Stimulated activated CD4-positive, alpha-beta T cell treated with anti-CD3 and anti-CD28 coated beads, Interleukin-4, amount 100 ng/mL, for 48 hours (primary cell): Measurements from ENCODE around the gene FOXK1.

Experiments
- DNase-seq, 2 donors: peaks; one replicate each; pipeline ENCODE4 v3.0.0-alpha.2; 2020; ENCODE audit warnings: low read depth in 2 of 2

The FOXK1 gene

DNA sequence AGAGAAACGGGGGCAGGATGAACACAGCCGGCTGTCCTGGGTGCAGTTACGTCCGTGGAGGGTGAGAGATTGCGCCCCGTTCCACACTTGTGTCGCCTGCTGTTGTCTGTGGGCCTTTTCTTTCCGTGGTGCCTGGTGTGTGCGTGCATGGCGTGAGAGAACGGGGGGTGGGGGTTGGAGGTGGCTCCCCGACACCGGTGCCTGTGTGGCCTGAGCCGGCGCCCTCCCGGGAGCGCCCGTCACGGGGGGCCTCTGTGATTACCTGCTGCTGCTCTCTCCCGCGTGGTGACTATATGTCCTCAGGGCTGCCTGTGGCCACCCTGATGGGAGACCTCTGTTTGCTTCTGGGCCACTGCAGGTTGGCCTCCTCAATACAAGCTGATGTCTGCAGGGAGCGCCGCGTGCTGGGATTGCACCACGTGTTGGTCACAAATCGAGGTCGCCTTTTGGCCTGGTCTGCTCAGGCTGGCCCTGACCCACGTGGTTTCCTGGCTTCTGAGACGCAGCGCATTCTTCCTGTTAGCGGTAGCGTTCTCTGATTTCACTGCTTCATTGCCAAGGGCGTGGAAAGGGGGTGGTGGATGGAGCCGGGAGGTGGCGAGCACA is 82.4 kb downstream of the FOXK1 start:
- DNase-seq: no peak

DNA sequence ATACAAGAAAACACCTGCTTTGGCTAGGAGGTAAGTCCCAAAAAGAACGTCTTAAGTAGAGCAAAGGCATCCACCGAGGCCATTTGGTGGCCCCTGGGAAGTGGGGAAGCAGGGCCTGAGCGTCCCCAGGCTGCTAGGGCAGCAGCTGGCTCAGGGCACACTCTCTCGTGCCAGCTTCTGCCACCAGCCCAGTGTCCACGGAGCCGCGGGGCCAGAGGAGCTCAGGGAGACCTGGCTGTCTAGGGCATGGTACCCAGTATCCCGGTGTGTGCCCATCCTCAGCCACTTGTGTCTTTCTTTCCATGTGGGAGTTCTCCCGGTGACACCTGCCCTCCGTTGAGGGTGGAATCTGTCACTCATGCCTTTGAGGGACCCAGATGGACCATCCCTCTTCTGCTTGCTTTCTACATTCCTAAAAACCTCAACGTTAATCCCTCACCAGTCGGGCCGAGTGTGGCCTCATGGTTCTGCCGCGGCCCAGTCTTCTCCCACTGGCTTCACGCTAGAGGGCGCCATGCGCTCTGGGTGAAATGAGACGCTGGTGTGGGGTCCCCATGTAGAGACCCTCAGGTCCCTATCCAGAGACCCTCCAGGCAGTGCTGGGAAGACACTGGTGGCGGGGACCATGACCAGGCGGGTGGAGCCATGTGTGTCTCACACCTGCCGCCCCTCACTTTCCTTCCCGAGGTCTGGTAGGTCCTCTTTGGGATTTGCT is 83.8 kb downstream of the FOXK1 start:
- no peak for DNase-seq

DNA sequence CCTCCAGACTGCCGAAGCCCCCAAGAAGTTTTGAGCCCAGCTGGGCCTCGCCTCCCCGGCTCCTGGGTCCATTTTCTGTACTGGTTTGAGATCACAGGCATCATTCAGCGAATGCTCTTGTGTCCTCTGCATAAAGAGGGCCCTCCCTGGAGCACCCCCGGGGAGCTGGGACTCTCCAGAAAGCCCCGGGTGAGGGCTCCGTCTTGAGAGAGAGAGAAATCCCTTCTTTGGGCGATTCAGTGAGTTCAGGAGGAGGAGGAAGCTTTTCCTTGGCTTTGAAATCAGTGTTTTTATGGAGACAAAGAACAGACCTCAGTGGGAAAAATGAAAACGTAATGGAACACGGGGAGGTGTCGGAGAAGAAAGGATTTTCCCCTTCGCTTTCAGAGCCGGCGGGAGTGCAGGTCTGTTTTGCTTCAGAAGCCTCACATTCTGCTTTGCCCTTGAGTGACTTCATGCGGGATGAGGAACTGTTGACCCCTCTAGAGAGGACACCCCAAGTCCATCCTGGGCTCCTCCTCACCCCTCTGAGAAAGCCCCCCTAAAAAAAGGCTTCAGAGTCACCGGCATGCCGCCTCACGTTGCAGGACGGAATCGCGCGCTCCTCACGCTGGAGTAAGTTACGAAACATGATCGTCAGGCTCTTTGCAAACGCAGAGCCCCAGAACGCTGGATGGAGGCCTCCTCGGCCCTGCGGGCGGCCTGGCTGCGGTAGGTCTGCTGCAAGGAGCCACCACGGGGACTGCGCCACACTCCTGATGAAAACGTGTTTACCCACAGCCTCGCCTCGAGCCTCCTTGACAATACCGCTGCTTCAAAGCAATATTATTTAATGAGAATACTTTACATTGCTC is 84.8 kb downstream of the FOXK1 start:
- no peak for DNase-seq

DNA sequence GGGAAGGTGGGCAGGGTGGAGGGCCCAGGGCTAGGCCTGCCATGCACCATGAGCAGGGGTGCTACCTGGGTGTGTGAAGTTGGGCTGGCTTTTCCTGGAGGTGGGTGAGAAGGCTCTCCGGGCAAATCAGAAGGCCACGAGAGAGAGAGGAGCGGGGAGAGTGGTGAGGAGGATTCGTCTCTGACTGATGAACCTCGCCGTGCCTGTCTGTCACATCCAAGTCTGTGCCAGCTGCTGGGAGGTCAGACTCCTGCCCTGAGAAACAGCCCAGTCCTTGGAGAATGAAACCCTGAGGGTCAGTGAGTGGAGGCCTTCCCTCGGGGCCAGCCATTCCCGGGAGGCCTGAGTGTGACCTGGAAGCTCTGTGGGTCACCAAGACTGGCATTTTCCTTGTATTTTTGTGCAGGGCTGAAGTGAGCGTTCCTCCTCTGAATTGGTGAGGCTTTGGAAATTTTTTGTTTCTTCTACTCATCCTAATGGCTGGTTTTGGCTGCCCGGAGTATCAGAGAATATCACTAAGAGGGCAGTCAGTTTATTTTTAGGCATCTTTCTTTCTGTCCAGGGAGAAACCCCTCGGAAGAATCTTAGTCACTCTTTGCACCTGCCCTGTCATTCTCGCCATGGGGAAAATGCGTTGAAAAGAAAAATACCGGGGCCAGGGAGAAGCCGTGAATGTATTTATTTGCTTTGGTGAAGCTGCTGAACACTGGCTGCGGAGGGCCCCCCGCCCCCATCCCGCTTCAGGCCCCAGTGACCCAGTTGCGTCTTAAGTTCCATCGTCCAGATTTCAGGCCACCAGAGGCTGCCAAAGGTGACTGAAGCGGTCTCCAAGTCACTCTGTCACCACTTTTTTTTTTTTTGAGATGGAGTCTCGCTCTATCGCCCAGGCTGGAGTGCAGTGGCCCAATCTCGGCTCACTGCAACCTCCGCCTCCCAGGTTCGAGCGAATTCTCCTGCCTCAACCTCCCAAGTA is 86.8 kb downstream of the FOXK1 start:
- no peak for DNase-seq

DNA sequence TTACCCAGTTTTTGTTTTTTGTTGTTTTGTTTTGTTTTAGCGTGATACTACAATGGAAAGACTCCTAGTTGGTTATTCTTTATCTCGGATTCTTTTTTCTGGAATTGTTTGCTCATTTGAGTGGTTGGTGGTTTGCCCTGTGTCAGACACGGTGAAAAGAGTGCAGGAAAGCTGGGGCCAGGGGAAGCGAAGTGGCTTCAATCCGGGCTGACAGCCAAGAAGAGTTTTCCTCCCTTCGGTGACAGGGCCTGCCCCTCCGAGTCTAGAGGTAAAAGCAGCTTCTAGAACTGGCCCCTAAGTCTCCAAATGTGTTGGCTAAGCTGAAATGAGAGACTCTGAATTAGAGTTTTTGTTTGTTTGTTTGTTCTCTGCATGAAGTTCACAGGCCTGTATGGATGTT is 87.7 kb downstream of the FOXK1 start:
- DNase-seq: no peak

DNA sequence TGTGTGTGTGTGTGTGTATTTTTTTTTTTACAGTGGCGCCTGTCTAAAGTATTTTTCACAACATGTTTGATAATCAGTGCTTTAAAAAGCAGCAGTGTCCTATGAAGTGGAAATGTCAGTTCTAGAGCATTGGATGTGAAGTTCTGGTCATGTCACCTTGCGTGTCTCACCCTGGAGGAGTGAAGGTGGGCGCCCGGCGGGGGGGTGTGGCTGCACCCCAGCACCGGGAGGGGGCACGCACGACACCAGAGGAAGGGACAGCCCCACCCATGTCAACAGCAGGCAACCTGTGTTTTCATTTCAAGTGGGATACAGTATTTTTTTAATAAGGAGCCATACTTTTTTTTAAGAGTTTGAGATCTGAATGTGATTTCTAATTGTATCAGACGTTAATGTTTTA is 88.8 kb downstream of the FOXK1 start:
- DNase-seq: no peak

DNA sequence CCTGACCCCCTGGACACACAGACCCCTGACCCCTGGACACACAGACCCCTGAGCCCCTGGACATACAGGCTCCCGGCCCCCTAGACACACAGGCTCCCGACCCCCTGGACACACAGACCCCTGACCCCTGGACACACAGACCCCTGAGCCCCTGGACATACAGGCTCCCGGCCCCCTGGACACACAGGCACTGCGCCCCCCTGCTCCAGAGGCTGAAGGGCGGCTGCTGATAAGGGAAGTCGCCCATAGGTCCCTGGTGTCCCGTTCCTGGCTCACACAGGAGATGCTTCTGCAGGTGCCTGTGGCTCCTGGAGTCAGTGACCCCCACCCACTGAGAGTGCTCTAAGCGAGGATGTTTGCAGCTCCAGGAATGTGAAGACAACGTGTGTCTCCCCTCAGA is 89.6 kb downstream of the FOXK1 start:
- DNase-seq: no peak

DNA sequence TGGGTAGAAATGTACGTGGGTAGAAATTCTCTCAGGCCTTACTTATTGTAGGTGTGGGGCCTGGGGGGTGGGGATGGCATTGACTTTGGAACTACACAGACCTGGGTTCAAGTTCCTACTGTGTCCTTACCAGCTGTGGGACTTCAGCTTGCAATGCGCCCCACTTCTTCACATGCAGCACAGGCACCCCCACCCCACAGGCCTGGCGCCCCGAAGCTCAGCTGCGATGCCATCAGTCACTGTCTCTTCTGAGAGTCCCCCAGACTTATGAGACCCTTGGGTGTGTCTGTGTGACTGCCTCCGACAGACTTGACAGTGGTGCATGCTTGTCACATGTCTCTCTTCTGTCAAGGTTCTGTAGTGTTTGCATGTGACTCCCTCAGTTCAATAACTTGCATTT is 90.2 kb downstream of the FOXK1 start:
- DNase-seq: no peak

DNA sequence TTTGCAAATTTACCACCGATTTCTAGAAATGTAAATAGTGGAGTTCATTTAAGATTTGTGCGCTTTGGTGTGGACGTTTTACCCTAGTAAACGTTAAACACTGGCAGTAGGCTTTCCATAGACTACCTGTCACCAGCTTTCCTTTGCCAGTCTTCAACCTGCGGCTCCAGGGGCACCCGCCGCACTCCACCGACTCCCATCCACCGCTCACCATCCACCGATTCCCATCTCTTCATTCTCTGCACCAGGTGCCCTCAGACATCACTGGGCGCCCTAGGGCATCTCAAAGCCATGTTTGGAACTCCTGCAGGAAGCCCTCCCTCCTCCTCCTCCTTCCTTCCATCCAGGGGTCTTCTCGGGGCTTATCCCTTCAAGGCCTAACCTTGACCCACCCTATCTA is 91.9 kb downstream of the FOXK1 start:
- no peak for DNase-seq

DNA sequence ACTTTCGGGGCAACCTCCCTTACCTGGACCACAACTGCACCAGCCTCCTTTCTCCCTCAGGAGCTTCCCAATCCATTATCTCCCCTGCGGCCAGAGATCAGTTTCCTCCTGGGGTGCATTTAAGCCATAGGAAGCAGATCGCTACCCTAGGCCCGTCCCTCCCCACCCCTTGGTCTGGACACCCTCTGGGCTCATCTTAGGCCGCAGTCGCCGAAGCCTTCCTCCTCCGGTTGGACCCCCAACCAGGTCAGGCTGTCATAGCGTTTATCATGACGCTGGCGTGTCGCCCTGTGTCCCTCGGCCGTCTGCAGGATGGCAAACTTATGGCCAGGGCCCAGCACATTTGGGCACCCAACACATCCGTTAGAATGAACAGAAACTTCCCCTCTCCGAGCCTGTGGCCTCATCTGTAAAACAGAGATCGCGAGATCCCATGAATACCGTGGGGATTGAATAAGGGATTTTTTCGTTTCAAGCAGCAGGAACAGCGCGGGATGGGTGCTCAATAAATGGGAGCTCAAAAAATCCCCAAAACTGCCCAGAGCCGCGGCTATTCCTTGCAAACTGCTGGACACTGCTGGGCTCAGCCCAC is 92.7 kb downstream of the FOXK1 start:
- peak in 1 of 2 donors; percentile 6 for DNase-seq

DNA sequence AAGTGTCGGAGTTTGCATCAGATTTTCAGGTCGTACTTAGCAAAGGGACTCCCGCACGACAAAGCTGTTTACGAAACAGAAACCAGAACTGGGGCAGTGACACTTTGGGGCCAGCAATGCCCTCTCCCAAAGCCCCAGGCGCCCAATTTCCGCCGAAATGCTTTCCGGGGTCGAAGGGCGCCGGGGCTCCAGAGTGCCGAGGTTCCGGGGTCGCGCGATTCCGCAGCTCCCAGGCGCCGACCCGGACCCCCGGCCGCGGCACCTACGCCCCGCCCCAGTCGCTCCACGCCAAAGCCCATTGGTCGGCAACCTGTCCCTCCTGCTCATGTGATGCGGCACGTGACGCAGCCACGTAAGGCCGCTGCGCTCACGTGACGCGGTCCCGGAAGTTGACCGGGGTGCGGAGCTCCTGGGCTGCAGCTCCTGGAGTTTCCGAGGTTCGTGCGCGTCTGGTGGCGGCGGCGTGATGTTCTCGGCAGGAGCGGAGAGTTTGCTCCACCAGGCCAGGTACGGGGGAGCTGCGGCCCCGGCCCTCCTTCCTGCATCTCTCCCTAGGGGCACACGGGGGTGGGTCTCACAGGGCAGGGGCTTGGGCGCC is 93.3 kb downstream of the FOXK1 start, which contains the start of gene AP5Z1:
TSS of gene AP5Z1 (plus strand) at position 374 of the 598 bp plus-strand sequence. CDS start at position 467, 93 bp downstream.
- DNase-seq: peak; percentile 88 to 93

DNA sequence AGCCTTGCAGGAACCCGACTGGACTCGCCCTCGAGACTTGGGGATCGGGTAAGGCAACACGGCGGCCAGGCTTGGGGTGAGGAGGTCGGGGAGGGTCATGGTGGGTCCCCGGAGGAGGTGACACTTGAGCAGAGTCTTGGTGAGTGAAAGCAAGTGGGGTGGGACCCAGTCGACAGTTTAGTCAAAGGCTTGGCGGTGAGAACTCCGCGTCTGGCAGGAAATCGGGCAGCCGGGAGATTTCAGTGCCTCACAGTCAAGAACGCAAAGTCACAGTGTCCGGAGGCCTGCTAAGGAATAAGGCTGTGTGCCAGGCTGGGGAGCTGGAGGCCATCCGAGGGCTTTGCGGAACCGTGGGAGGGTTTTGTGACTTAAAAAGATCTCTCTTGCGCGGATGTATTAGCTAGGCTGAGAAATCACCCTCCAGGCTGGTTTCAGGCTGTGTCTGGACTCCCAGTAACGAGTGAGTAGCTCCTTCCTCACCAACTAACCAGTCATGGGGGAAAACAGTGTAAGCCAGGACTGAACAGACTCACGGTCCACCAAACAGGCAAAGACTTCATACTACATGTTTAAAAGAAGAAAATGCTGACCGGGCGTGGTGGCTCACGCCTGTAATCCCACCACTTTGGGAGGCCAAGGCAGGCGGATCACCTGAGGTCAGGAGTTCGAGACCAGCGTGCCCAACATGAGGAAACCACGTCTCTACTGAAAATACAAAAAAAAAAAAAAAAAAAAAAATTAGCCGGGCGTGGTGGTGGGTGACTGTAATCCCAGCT is 93.9 kb downstream of the FOXK1 start:
- DNase-seq: peak in 1 of 2 donors; percentile 19

DNA sequence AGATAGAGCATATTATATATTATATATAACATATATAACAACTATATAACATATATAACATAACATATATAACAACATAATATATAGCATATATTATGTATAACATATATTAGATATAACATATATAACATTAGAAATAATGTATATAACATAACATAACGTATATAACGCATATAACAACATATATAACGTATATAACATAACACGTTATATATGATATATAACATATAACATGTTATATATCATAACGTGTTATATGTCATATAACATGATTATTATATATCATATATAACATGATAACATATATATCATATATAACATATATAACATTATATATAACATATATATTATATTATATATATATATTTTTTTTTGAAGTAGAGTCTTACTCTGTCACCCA is 97.0 kb downstream of the FOXK1 start:
- DNase-seq: no peak

DNA sequence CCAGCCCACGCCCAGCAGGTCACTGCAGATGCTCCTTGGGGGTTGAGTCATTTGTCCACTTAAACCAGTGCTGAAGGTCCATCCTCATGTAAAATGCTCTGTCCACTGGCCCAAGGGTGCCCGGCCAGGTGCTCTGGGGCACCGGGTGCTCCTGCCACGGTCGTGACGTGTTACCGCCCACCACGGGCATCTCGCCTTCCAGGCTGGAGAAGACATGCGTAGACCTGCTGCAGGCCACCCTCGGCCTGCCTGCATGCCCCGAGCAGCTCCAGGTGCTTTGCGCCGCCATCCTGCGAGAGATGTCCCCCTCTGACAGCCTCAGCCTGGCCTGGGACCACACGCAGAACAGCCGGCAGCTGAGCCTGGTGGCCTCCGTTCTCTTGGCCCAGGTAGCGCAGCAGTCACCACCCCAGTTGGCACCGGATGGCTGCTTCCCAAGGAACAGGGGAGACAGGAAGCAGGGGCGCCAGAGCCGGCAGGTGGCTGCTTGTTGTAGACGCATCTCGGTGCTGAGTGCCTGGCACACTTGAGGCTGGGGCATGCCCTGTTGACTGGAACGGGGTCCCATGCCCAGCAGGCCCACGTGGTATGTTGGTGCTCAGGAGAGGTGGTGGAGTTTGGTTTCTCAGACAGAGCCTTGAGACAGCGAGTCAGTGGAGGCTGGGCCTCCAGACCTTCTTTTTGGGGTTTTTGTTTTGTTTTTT is 99.4 kb downstream of the FOXK1 start:
- DNase-seq: no peak

DNA sequence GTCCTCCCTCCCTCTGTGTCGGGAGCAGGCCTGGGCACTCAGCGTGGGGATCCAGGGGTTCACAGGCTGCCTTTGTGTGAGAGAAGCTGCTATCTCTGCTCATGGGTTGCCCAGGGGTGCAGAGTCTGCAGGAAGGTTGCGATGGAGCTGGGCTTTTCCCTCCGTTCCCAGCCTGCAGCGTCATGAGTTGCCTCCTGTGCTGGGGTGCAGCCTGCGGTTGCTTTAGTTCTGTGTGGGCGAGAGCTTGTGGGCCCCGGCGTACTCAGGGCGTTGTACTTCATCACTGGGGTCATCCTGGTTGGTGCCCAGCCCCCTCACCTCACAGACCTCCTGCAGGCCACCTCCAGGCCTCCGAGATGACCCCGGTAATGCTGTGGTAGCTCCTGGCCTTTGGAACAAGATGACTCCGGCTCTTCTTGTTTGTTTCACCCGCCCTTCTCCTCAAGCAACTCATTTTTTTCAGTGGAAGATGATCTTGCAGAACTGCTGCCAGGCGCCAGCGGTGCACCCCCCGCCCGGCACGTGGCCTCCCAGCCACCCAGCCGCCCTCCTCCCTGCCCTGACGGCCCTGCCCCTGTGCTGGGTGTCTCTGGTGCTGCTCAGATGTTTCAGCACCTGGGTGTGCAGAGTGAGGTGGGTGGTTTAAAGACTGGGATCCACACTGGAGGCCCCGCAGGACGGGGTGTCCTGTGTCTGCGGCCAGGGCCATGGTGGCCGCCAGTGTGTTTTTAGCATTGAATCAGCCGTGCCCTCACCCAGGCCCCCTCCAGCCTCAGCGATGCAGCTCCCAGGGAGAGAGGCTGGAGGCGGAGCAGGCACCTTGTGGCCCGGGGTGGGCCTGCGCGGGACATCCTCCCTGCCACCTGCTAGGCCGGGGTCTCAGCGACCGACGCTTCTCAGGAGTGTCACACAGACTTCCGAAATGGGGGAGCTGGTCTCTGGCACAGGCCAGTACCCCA is 100.5 kb downstream of the FOXK1 start:
- DNase-seq: no peak

DNA sequence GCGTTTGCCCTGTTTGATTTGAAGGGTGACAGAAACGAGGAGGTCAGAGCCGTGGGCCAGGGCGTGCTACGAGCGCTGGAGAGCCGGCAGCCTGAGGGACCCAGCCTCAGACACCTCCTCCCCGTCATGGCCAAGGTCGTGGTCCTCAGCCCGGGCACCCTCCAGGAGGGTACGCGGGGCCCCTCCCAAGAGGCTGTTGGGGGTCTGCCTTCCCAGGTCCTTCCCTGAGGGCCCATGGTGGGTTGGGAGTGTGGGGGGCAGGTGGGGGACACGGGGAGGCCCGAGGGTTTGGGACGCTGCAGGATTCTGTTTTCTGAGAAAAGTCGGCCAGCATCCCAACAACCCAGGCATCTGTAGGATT is 101.2 kb downstream of the FOXK1 start:
- no peak for DNase-seq

DNA sequence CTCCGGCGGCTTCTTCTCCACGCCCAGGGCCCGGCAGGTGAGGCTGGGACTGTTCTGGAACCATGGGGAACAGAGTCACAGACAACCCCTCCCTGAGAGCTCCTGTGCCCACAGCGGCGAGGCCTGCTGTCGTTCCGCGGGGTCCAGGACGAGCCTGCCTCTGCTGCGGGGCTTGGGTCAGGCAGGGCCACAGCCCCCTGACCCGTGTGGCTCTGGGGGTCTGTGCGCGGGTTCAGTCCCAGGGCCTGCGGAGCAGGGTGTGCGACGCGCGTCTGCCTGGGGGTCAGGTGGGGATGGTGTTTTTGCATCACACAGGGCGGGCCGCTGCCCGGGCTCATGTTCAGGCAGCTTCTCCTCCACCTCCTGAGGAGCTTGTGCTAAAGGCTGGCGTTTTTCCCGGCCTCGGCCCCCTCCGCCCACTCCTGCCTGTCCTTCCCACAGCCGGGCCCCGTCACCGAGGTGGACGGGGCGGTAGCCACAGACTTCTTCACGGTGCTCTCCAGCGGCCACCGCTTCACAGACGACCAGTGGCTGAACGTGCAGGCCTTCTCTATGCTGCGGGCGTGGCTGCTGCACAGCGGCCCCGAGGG is 101.8 kb downstream of the FOXK1 start:
- DNase-seq: no peak

DNA sequence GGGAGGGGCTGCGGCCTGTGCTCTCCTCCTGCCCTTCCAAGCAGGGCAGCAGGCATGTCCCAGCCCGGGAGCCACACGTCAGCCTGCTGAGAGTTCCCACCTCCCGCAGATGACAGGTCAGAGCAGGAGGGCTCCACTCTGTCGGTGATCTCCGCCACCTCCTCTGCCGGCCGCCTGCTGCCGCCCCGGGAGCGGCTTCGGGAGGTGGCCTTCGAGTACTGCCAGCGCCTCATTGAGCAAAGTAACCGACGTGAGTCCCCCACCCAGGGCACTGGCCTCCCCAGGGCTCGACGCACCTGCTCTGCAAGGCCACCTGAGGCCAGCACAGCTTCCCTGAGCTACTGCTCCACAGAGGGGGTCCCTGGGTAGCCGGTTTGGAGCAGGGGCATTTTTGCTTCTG is 102.7 kb downstream of the FOXK1 start:
- no peak for DNase-seq
